ENCODE measurements around the gene RALGPS1.
"Not testable (repeated sequence)": the region's sequence is repeated elsewhere in the genome, so short reads cannot be mapped to it uniquely, and the experiment has no call there.

Gene RALGPS1

GRCh38 chr9:127142931-127143464 lies 228.4 kb downstream of the RALGPS1 start:
- DNase-seq: no peak

- DNase-seq: no peak
Observed at GRCh38 chr9:127143920-127144465, 229.4 kb downstream of the RALGPS1 start.

- DNase-seq: no peak
Observed at GRCh38 chr9:127144670-127145445, 230.3 kb downstream of the RALGPS1 start.

GRCh38 chr9:127146841-127147240 lies 232.3 kb downstream of the RALGPS1 start:
- DNase-seq: not testable (repeated sequence)

- no peak for DNase-seq
Observed at GRCh38 chr9:127147251-127147650, 232.7 kb downstream of the RALGPS1 start.

- no peak for DNase-seq
Observed at GRCh38 chr9:127148014-127148413, 233.4 kb downstream of the RALGPS1 start.

- DNase-seq: no peak
Observed at GRCh38 chr9:127149010-127149409, 234.4 kb downstream of the RALGPS1 start.

GRCh38 chr9:127149463-127150390 lies 235.1 kb downstream of the RALGPS1 start:
- no peak for DNase-seq

- no peak for DNase-seq
Observed at GRCh38 chr9:127153501-127153900, 238.9 kb downstream of the RALGPS1 start.

GRCh38 chr9:127154003-127154389 lies 239.4 kb downstream of the RALGPS1 start:
- no peak for DNase-seq

GRCh38 chr9:127154390-127155191 lies 240.0 kb downstream of the RALGPS1 start:
- no peak for DNase-seq

GRCh38 chr9:127155314-127155960 lies 240.9 kb downstream of the RALGPS1 start:
- DNase-seq: no peak

GRCh38 chr9:127158786-127159324 lies 244.3 kb downstream of the RALGPS1 start:
- DNase-seq: no peak

GRCh38 chr9:127159325-127159801 lies 244.8 kb downstream of the RALGPS1 start:
- no peak for DNase-seq

GRCh38 chr9:127159949-127160610 lies 245.5 kb downstream of the RALGPS1 start:
- no peak for DNase-seq

GRCh38 chr9:127161081-127161624 lies 246.6 kb downstream of the RALGPS1 start:
- DNase-seq: no peak

GRCh38 chr9:127162046-127162863 lies 247.7 kb downstream of the RALGPS1 start:
- no peak for DNase-seq

GRCh38 chr9:127162864-127163365 lies 248.3 kb downstream of the RALGPS1 start:
- DNase-seq: no peak

GRCh38 chr9:127163409-127163808 lies 248.8 kb downstream of the RALGPS1 start:
- no peak for DNase-seq

All from NCI-H1436 (cell line).